COLO829 (cell line): ENCODE data around the gene DDX47.
"Not testable (repeated sequence)": the region's sequence is repeated elsewhere in the genome, so short reads cannot be mapped to it uniquely, and the experiment has no call there.

ENCODE experiments used
- DNase-seq: peaks from one replicate; pipeline ENCODE4 v3.0.0; 2012; ENCODE audit warnings: low spot score

DDX47 gene

GRCh38 chr12:12821975-12822374, 8.8 kb downstream of the DDX47 start:
- DNase-seq, result no peak

- no peak for DNase-seq
These were observed 9.7 kb downstream of the DDX47 start for GRCh38 chr12:12822886-12823285.

GRCh38 chr12:12823300-12823699, 10.2 kb downstream of the DDX47 start:
- no peak for DNase-seq

GRCh38 chr12:12823811-12824210, 10.7 kb downstream of the DDX47 start:
- no peak for DNase-seq

GRCh38 chr12:12835378-12836146, 22.4 kb downstream of the DDX47 start:
- DNase-seq, result no peak

- no peak for DNase-seq
These were observed 23.4 kb downstream of the DDX47 start for GRCh38 chr12:12836571-12836970.

GRCh38 chr12:12837025-12837812, 24.1 kb downstream of the DDX47 start:
- peak; percentile 63 for DNase-seq

- DNase-seq, result no peak
These were observed 24.6 kb downstream of the DDX47 start for GRCh38 chr12:12837813-12838153.

GRCh38 chr12:12839003-12839395, 25.9 kb downstream of the DDX47 start:
- no peak for DNase-seq

GRCh38 chr12:12839439-12839838, 26.3 kb downstream of the DDX47 start:
- DNase-seq, result not testable (repeated sequence)

GRCh38 chr12:12839873-12840579, 26.9 kb downstream of the DDX47 start:
- DNase-seq, result peak; percentile 86

GRCh38 chr12:12840580-12840899, 27.4 kb downstream of the DDX47 start:
- DNase-seq, result no peak

GRCh38 chr12:12841428-12841827, 28.3 kb downstream of the DDX47 start:
- not testable (repeated sequence) for DNase-seq

- no peak for DNase-seq
These were observed 32.7 kb downstream of the DDX47 start for GRCh38 chr12:12845794-12846243.

- DNase-seq, result not testable (repeated sequence)
These were observed 33.6 kb downstream of the DDX47 start for GRCh38 chr12:12846780-12847179.

- DNase-seq, result no peak
These were observed 40.3 kb downstream of the DDX47 start for GRCh38 chr12:12853435-12853834.

GRCh38 chr12:12859690-12860089, 46.5 kb downstream of the DDX47 start:
- DNase-seq, result no peak

GRCh38 chr12:12864243-12864642, 51.1 kb downstream of the DDX47 start:
- DNase-seq, result no peak

- DNase-seq, result no peak
These were observed 55.5 kb downstream of the DDX47 start for GRCh38 chr12:12868477-12869235.

GRCh38 chr12:12870465-12870864, 57.3 kb downstream of the DDX47 start:
- no peak for DNase-seq

- no peak for DNase-seq
These were observed 58.5 kb downstream of the DDX47 start for GRCh38 chr12:12871587-12872138.
